Loucy (cell line): ENCODE measurements around the gene TTC31.

Experiments
- EZH2phosphoT487 ChIP-seq: fragments of 200-600 bp; IDR thresholded peaks from 2 replicates; pipeline ENCODE4 v1.6.1; 2018; ENCODE audit warnings: antibody characterized with exemption, mild to moderate bottlenecking, moderate library complexity, borderline replicate concordance
- TF ChIP-seq, protein P1 (sequence below): fragments of 200-600 bp; sonication (generic); conservative IDR thresholded peaks from 2 replicates; pipeline ENCODE4 v1.5.1; 2014; ENCODE audit warnings: mild to moderate bottlenecking, antibody characterized with exemption, low read length

DNA sequence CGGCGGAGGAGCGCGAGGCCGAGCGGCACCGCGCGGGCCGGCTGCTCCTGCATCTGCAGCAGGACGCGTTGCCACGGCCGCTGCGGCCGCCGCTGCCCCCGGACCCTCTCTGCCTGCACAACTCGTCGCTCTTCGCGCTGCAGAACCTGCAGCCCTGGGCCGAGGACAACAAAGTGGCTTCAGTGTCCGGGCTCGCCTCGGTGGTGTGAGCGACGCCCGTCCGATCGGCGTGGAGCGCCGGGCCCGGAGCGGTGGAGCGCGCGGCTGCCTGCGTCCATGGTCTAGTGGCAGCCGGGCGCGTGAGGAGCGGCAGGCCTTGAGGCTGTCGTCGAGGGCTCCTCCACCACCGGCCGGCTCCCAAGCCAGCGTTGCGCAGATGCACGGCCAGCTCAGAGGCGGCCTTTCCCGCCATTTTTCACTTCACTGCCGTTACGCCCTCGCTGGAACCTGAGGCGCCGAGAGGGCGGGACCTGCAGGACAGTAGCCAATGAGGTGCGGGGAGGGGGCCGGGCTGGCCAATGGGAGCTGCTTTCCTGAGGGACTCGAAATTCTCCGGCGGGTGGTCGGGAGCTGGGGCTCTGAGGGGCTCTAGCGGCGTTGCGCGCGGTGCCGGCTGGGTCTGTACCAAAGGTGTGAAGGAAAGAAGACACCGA, 33.2 kb downstream of the TTC31 start:
- TF ChIP-seq, protein P1, sequence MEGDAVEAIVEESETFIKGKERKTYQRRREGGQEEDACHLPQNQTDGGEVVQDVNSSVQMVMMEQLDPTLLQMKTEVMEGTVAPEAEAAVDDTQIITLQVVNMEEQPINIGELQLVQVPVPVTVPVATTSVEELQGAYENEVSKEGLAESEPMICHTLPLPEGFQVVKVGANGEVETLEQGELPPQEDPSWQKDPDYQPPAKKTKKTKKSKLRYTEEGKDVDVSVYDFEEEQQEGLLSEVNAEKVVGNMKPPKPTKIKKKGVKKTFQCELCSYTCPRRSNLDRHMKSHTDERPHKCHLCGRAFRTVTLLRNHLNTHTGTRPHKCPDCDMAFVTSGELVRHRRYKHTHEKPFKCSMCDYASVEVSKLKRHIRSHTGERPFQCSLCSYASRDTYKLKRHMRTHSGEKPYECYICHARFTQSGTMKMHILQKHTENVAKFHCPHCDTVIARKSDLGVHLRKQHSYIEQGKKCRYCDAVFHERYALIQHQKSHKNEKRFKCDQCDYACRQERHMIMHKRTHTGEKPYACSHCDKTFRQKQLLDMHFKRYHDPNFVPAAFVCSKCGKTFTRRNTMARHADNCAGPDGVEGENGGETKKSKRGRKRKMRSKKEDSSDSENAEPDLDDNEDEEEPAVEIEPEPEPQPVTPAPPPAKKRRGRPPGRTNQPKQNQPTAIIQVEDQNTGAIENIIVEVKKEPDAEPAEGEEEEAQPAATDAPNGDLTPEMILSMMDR: no peak
- TF ChIP-seq EZH2phosphoT487: no peak
